Gastrocnemius medialis (tissue), 4 donors: Measurements from ENCODE around the gene SYPL1. TPM values are rescaled to one million over a fixed set of nuclear protein-coding genes. Genes with fewer than 3 reads are reported as not detected.

Experiments
- ATAC-seq, 2 donors: fragments of 150-250 bp; one replicate each; pipeline ENCODE4 v1.9.1; 2016
- DNase-seq, 2 donors: peaks; one replicate each; pipeline ENCODE4 v3.0.0-alpha.2; 2019
- H3K27ac ChIP-seq, 4 donors: fragments of 200-600 bp; sonication (generic); 1 replicate in 1 of 4; 2 replicates in 3 of 4; pipeline ENCODE4 v1.5.1; 2016 to 2018; ENCODE audit warnings: mild to moderate bottlenecking in 2 of 4, moderate library complexity in 1 of 4
- H3K27me3 ChIP-seq, 3 donors: fragments of 200-600 bp; sonication (generic) in 2 of 3; 1 replicate in 1 of 3; 2 replicates in 2 of 3; pipeline versions ENCODE4 v1.5.1 to v1.6.0; 2016 to 2019; ENCODE audit warnings: mild to moderate bottlenecking in 1 of 3, moderate library complexity in 1 of 3
- H3K36me3 ChIP-seq, 2 donors: fragments of 200-600 bp; sonication (generic) in 1 of 2; one replicate each; pipeline ENCODE4 v1.5.1; 2017 to 2018
- H3K4me1 ChIP-seq, 2 donors: fragments of 200-600 bp; sonication (generic) in 1 of 2; one replicate each; pipeline ENCODE4 v1.5.1; 2016 to 2017; ENCODE audit warnings: mild to moderate bottlenecking in 2 of 2
- H3K4me3 ChIP-seq, 4 donors: fragments of 200-600 bp; sonication (generic) in 3 of 4; 1 replicate in 1 of 4; 2 replicates in 3 of 4; pipeline ENCODE4 v1.5.1; 2016 to 2019; ENCODE audit warnings: mild to moderate bottlenecking in 2 of 4
- H3K9me3 ChIP-seq, 3 donors: fragments of 200-600 bp; sonication (generic) in 2 of 3; 1 replicate in 1 of 3; 2 replicates in 2 of 3; pipeline ENCODE4 v1.5.1; 2016 to 2019
- CTCF ChIP-seq, 5 experiments: fragments of 450-650 bp in 3 of 5; fragments of 200-600 bp in 2 of 5; sonication (generic) in 2 of 5; IDR thresholded peaks in 4 of 5; conservative IDR thresholded peaks in 1 of 5; 1 replicate in 4 of 5; 2 replicates in 1 of 5; pipeline ENCODE4 v1.5.1; 2016 to 2019; ENCODE audit warnings: antibody characterized with exemption in 5 of 5, mild to moderate bottlenecking in 3 of 5, moderate library complexity in 3 of 5
- POLR2A ChIP-seq, 2 donors: fragments of 450-650 bp; IDR thresholded peaks; one replicate each; pipeline ENCODE4 v1.6.1; 2017; ENCODE audit warnings: antibody characterized with exemption in 2 of 2, mild to moderate bottlenecking in 2 of 2, moderate library complexity in 2 of 2
- in situ Hi-C, 4 donors: fragments of 200-750 bp; cut with MboI; loops; one replicate each; pipeline versions ENCODE4 v1.15.0 to v1.8.0; 2017; ENCODE audit warnings: low sequenced_read_pairs in 4 of 4
- intact Hi-C: fragments of 100-400 bp; cut with DNase I; formaldehyde crosslinking; loops from one replicate; pipeline ENCODE4 v1.15.1; 2023; ENCODE audit warnings: low total_unique reads
- total RNA-seq, 4 donors: library from RNA; depleted of rRNA; stranded (reverse); fragments of >200 nt; gene quantifications; one replicate each; pipeline versions ENCODE4 v1.1.0 to v1.2.3, GENCODE V29; 2016

Gene SYPL1
- total RNA-seq, 4 donors from 2014 or later: 81.5 to 90.9 (median 83.2) TPM

- ATAC-seq: no peak
- in situ Hi-C loops: loop anchor here (5.0 to 25.0 kb wide), 5 partner anchors 280 to 405 kb away; no protein-coding TSS in a partner anchor
- DNase-seq: no peak
Measured at GRCh38 chr7:106042196-106042611, 69.9 kb downstream of the SYPL1 start.

GRCh38 chr7:106041140-106041717 lies 70.9 kb downstream of the SYPL1 start:
- Histone ChIP-seq H3K27me3 (no peaks in the 10 kb centered on the region), H3K4me1 (peaks cover 4 to 7% of the 10 kb centered on the region in 2 donors), H3K9me3 (no peaks in the 10 kb centered on the region), H3K4me3 (no peak overlapping the region), H3K36me3 (no peaks in the 10 kb centered on the region), H3K27ac (no peak overlapping the region)
- peak in 1 of 2 donors; percentile 43 for ATAC-seq
- intact Hi-C loops: no loop called here
- no peak for TF ChIP-seq POLR2A (IDR thresholded peaks at IDR 0.05)
- TF ChIP-seq CTCF (IDR thresholded peaks at IDR 0.05 in 4 of 5, conservative IDR thresholded peaks at IDR 0.05 in 1 of 5): peak; percentile 44 to 70 (median 53)
- in situ Hi-C loops: loop anchor here (5.0 to 25.0 kb wide), 5 partner anchors 279 to 404 kb away; no protein-coding TSS in a partner anchor
- no peak for DNase-seq

More at GRCh38 chr7:106042196-106042611, 69.9 kb downstream of the SYPL1 start:
- Histone ChIP-seq H3K4me3 (no peak overlapping the region), H3K27ac (no peak overlapping the region), H3K4me1 (peaks cover 4 to 7% of the 10 kb centered on the region in 2 donors), H3K27me3 (no peaks in the 10 kb centered on the region), H3K9me3 (no peaks in the 10 kb centered on the region), H3K36me3 (no peaks in the 10 kb centered on the region)
- TF ChIP-seq POLR2A (IDR thresholded peaks at IDR 0.05) (no peak), CTCF (IDR thresholded peaks at IDR 0.05 in 4 of 5, conservative IDR thresholded peaks at IDR 0.05 in 1 of 5) (no peak)
- intact Hi-C loops: loop anchor here (2.0 kb wide), 2 partner anchors 33 to 389 kb away; no protein-coding TSS in a partner anchor

Other genes with a start within 250 kb of the SYPL1 start
- gene ATXN7L1, start 235.7 kb downstream of the SYPL1 start, total RNA-seq: 1 to 10 TPM; 1.6 to 6.6 (median 4.8) TPM
- 10 to 100 TPM in 1 of 4 donors, under 1 TPM in 1, not detected in 2; 0.62 to 21.2 TPM for gene CDHR3, start 149.0 kb downstream of the SYPL1 start, total RNA-seq
- 100 to 1,000 TPM; 107 to 199 (median 159) TPM for gene NAMPT, start 172.7 kb upstream of the SYPL1 start, total RNA-seq